SKM-1 treated with dmso at 0.1 percent for 144 hours (cell line): ENCODE measurements around the gene PAEP.

ENCODE experiments used
- DNase-seq: peaks from one replicate; lab custom pipeline; 2025; ENCODE audit not compliant: unreplicated experiment; lab: John Stamatoyannopoulos, UW

Gene PAEP

GRCh38 chr9:135591506-135592330 is 30.2 kb downstream of the PAEP start:
- no peak for DNase-seq

- no peak for DNase-seq
Measured at GRCh38 chr9:135592331-135592590, 30.7 kb downstream of the PAEP start.

- DNase-seq, result no peak
Measured at GRCh38 chr9:135592625-135593024, 31.1 kb downstream of the PAEP start.

- DNase-seq, result no peak
Measured at GRCh38 chr9:135596211-135596610, 34.7 kb downstream of the PAEP start.

GRCh38 chr9:135600296-135600817 is 38.8 kb downstream of the PAEP start:
- DNase-seq, result no peak

GRCh38 chr9:135601988-135602387 is 40.4 kb downstream of the PAEP start:
- DNase-seq, result no peak

GRCh38 chr9:135602789-135603481 is 41.4 kb downstream of the PAEP start:
- peak; percentile 39 for DNase-seq

- DNase-seq, result no peak
Measured at GRCh38 chr9:135604437-135605237, 43.1 kb downstream of the PAEP start.

GRCh38 chr9:135605238-135605781 is 43.8 kb downstream of the PAEP start:
- DNase-seq, result no peak

GRCh38 chr9:135606885-135607259 is 45.3 kb downstream of the PAEP start:
- no peak for DNase-seq

- DNase-seq, result no peak
Measured at GRCh38 chr9:135607401-135608293, 46.1 kb downstream of the PAEP start.

- no peak for DNase-seq
Measured at GRCh38 chr9:135608294-135608998, 46.9 kb downstream of the PAEP start.

GRCh38 chr9:135608999-135609317 is 47.4 kb downstream of the PAEP start:
- DNase-seq, result no peak

- no peak for DNase-seq
Measured at GRCh38 chr9:135609366-135609955, 47.9 kb downstream of the PAEP start.

GRCh38 chr9:135610290-135611141 is 49.0 kb downstream of the PAEP start:
- DNase-seq, result no peak

GRCh38 chr9:135611142-135611874 is 49.8 kb downstream of the PAEP start:
- DNase-seq, result no peak

GRCh38 chr9:135611875-135612209 is 50.3 kb downstream of the PAEP start:
- no peak for DNase-seq

GRCh38 chr9:135612437-135612836 is 50.9 kb downstream of the PAEP start:
- DNase-seq, result no peak
